Ishikawa (cell line): ENCODE data around the gene USO1.

Experiments
- CREB1 ChIP-seq: IDR thresholded peaks from 2 replicates; pipeline ENCODE4 v1.6.1; 2012; ENCODE audit warnings: low read depth
- EP300 ChIP-seq: IDR thresholded peaks from 2 replicates; pipeline ENCODE4 v1.6.1; 2012; ENCODE audit warnings: borderline replicate concordance
- FOXM1 ChIP-seq: IDR thresholded peaks from 2 replicates; pipeline ENCODE4 v1.6.1; 2012; ENCODE audit warnings: low read depth, borderline replicate concordance
- REST ChIP-seq: IDR thresholded peaks from 2 replicates; pipeline ENCODE4 v1.6.1; 2012; ENCODE audit warnings: low read depth, mild to moderate bottlenecking
- TAF1 ChIP-seq: IDR thresholded peaks from 2 replicates; pipeline ENCODE4 v1.6.1; 2012; ENCODE audit warnings: low read depth, mild to moderate bottlenecking
- TCF12 ChIP-seq: IDR thresholded peaks from 2 replicates; pipeline ENCODE4 v1.6.1; 2012; ENCODE audit warnings: low read depth
- YY1 ChIP-seq: IDR thresholded peaks from 2 replicates; pipeline ENCODE4 v1.6.1; 2012; ENCODE audit warnings: low read depth
- TF ChIP-seq, protein P1 (sequence below): IDR thresholded peaks from 2 replicates; pipeline ENCODE4 v1.6.1; 2012

GRCh38 chr4:75714704-75715103 lies 9.7 kb upstream of the USO1 start:
- TF ChIP-seq EP300 (no peak), YY1 (no peak), FOXM1 (no peak), TAF1 (no peak), TCF12 (no peak), REST (no peak), CREB1 (no peak)
- TF ChIP-seq, protein P1, sequence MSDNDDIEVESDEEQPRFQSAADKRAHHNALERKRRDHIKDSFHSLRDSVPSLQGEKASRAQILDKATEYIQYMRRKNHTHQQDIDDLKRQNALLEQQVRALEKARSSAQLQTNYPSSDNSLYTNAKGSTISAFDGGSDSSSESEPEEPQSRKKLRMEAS = no peak
